AG04449 (cell line): Measurements from ENCODE around the gene CCDC6.
"Not testable (repeated sequence)": the region's sequence is repeated elsewhere in the genome, so short reads cannot be mapped to it uniquely, and the experiment has no call there.

Source experiments
- CTCF ChIA-PET: fragments of 350-600 bp; formaldehyde crosslinking; extraction: SDS; loops from one replicate; lab custom pipeline; 2021; ENCODE audit warnings: antibody characterized with exemption; lab: Yijun Ruan, JAX
- POLR2A ChIA-PET: fragments of 400-600, 350-600 bp; formaldehyde crosslinking; extraction: SDS; loops from one replicate; lab custom pipeline; 2020; ENCODE audit warnings: antibody characterized with exemption, inconsistent platforms; lab: Yijun Ruan, JAX
- DNase-seq: peaks from one replicate; pipeline ENCODE4 v3.0.0-alpha.2; 2010; ENCODE audit warnings: low read depth, low spot score
- H3K4me3 ChIP-seq: 2 replicates; pipeline ENCODE4 v1.5.1; 2011; ENCODE audit warnings: low read depth, mild to moderate bottlenecking, control low read depth, low read length
- TF ChIP-seq, protein P1 (sequence below): IDR thresholded peaks from one replicate; pipeline ENCODE4 v1.5.1; 2011; ENCODE audit warnings: mild to moderate bottlenecking, moderate library complexity, low read length, control low read depth, inconsistent platforms; ENCODE audit not compliant: insufficient read depth; ENCODE audit errors: missing control alignments

CCDC6 gene

DNA sequence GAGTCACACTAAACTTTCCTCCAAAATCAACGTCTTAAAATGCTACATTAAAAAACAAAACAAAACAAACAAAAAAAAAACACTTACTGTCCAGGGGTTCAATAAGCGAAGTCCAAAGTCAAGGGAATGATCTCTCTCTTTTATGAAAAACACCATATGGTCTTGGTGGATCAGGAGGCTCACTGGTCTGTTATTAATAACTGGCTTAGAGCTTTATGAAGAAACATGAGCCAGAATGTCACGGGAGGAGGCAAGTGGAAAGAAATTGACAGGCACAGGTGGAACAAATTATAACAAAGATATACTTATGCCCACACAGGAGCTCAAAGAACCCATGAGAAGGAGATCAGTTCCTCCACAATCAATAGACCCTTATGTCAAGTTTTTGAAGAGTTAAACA lies 153.1 kb downstream of the CCDC6 start, which contains the start of gene MRLN:
Gene MRLN, minus strand, starts transcription at position 189 of the 400 bp plus-strand sequence.
- DNase-seq = no peak
- ChIA-PET POLR2A (no interaction called here), CTCF (no interaction called here)
- TF ChIP-seq, protein P1, sequence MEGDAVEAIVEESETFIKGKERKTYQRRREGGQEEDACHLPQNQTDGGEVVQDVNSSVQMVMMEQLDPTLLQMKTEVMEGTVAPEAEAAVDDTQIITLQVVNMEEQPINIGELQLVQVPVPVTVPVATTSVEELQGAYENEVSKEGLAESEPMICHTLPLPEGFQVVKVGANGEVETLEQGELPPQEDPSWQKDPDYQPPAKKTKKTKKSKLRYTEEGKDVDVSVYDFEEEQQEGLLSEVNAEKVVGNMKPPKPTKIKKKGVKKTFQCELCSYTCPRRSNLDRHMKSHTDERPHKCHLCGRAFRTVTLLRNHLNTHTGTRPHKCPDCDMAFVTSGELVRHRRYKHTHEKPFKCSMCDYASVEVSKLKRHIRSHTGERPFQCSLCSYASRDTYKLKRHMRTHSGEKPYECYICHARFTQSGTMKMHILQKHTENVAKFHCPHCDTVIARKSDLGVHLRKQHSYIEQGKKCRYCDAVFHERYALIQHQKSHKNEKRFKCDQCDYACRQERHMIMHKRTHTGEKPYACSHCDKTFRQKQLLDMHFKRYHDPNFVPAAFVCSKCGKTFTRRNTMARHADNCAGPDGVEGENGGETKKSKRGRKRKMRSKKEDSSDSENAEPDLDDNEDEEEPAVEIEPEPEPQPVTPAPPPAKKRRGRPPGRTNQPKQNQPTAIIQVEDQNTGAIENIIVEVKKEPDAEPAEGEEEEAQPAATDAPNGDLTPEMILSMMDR = no peak
- H3K4me3 ChIP-seq = no peak within 1 kb of the TSS

DNA sequence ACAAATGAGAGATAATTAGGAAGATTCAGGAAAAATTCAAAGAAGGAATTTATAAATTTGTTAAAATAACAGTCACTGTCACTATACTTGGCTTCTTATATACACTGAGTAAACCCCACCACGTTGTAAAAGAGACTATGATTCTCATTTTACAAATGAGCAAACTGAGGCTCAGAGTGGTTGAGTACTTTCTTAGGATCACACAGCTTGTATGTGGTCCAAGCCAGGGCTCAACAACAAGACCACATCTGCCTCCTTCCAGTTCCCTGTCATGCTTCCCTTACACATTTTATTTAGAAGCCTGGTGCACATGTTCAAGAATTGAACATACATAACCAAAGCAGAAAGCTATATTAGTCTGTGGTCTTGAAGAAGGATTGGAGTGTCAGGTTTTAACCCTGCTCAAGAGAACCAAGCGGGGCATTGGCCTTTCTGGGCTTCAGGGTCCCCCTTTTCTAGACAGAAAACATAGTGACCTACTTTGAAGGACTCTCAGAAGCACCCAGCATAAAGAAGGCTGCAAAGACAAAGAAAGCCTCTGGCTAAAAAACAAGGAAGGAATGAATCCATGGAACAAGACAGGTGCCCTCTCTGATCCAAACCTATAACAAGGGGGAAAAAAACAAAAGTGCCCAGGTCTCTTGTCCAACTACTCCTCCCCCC lies 153.9 kb downstream of the CCDC6 start:
- CTCF ChIA-PET = no interaction called here
- TF ChIP-seq, protein P1 = no peak
- POLR2A ChIA-PET = no interaction called here
- DNase-seq = no peak
- H3K4me3 ChIP-seq = no peak overlapping the region

DNA sequence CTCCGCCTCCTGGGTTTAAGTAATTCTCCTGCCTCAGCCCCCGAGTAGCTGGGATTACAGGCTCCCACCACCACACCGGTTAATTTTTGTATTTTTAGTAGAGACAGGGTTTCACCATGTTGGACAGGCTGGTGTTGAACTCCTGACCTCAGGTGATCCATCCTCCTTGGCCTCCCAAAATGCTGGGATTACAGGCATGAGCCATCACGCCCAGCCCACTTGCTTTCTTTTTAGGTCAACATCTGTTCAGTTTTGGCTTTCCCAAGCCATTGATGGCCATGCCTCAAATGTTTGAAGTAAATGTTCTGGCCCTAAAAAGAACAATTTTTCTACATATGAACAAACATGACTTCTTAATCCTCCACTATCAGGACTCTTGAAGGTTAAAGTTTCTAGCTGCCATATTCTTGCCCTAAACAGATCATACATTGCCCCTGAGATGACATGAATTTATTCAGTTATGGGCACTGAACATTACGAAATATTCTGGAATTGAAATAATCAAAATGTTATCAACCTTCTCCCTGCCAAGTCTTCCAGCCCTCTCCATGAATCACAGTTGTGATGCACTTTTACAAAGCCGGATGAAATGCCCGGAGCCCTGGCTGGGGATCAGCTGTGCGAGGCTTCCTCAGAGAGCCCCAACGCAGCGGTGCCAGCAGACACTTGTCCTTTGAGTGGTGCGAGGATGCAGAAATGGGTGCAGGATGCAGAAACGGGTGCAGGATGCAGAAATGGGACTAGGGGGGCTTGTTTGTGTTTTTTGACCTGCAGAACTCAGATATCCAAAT lies 156.0 kb downstream of the CCDC6 start:
- no peak overlapping the region for H3K4me3 ChIP-seq
- ChIA-PET CTCF (no interaction called here), POLR2A (no interaction called here)
- no peak for DNase-seq
- TF ChIP-seq, protein P1 = no peak

DNA sequence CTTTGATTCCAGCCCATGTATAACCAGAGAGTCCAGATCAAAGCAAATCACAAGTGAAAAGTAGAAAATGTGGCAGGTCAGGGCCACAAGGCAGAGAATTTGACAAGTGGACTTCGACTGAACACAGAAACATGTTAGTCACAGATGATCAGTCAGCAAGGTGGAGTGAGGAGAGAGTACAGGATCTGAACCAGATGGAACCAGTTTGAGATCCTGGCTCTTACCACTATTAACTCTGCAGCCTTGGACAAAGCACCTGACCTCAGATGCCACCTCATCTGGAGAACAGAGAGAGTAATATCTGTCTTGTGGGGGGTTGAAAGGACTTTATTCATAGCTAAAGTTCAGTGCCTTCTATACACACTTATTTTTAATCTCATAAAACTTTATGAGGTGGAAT lies 157.5 kb downstream of the CCDC6 start:
- TF ChIP-seq, protein P1 = no peak
- no peak for DNase-seq
- CTCF ChIA-PET = no interaction called here
- no peak overlapping the region for H3K4me3 ChIP-seq
- POLR2A ChIA-PET = no interaction called here

DNA sequence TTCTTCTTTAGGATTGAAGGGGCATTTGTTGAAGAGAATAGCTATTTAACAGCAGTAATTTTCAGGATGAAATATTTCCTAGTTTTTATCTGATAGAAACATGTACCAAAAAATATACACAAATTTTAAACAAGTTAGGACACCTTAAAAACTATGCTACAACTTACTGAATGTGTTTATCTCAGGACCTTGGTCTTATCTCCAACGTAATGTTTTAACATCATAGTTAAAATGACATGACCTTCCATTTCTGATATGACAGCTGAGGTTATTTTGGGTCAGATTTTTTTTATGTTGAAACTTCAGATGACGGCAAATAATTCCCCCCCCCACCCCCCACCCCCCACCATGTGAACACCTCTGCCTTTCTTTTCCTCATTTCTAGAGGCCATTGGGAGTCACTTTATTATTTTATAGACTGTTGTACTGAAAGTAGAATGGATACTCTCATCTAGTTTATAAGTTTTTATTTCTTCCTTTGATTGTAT lies 161.1 kb downstream of the CCDC6 start:
- H3K4me3 ChIP-seq = no peak overlapping the region
- TF ChIP-seq, protein P1 = no peak
- CTCF ChIA-PET = no interaction called here
- POLR2A ChIA-PET = no interaction called here
- DNase-seq = no peak

DNA sequence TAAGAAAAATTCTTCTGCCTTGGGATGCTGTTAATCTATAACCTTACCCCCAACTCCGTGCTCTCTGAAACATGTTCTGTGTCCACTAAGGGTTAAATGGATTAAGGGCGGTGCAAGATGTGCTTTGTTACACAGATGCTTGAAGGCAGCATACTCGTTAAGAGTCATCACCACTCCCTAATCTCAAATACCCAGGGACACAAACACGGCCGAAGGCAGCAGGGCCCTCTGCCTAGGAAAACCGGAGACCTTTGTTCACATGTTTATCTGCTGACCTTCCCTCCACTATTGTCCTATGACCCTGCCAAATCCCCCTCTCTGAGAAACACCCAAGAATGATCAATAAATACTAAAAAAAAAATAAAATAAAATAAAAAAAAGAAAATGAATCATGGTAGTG lies 161.6 kb downstream of the CCDC6 start:
- POLR2A ChIA-PET, DNase-seq, H3K4me3 ChIP-seq, CTCF ChIA-PET: not testable (repeated sequence)

DNA sequence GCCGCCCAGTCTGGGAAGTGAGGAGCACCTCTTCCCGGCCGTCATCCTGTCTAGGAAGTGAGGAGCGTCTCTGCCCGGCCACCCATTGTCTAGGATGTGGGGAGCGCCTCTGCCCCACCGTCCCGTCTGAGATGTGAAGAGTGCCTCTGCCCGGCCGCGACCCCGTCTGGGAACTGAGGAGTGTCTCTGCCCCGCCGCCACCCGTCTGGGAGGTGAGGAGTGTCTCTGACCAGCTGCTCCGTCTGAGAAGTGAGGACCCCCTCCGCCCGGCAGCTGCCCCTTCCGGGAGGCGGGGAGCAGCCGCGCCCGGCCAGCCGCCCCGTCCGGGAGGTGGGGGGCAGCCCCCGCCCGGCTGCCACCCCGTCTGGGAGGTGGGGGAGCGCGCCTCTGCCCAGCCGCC lies 162.2 kb downstream of the CCDC6 start:
- DNase-seq, H3K4me3 ChIP-seq, POLR2A ChIA-PET, CTCF ChIA-PET: not testable (repeated sequence)
